ENCODE results near the gene C2CD4C.

GRCh38 chr19:364496-365287 lies 44.3 kb downstream of the C2CD4C start:
- TF ChIP-seq SIN3A (IDR thresholded peaks at IDR 0.05; ENCODE audit: low read depth, low read length) (no peak), ETV6 (conservative IDR thresholded peaks at IDR 0.05 in 1 of 2, IDR thresholded peaks at IDR 0.05 in 1 of 2; ENCODE audit: borderline replicate concordance in 1 of 2, low read depth in 1 of 2) (no peak), CTCF (IDR thresholded peaks at IDR 0.05 in 2 of 3, conservative IDR thresholded peaks at IDR 0.05 in 1 of 3; ENCODE audit: control insufficient read depth in 2 of 3, extremely low read depth in 1 of 3, insufficient read depth in 1 of 3, low read depth in 3 of 3, low read length in 3 of 3) (no peak), BCL11A (IDR thresholded peaks at IDR 0.05; ENCODE audit: low read depth, low read length) (no peak), POLR2A (IDR thresholded peaks at IDR 0.05; ENCODE audit: low read depth, low read length) (no peak), SUZ12 (IDR thresholded peaks at IDR 0.05; ENCODE audit: unreplicated experiment) (no peak), TCF12 (IDR thresholded peaks at IDR 0.05; ENCODE audit: low read depth, low read length) (no peak), ZNF207 (IDR thresholded peaks at IDR 0.05; ENCODE audit: borderline replicate concordance) (no peak)
